Measurements from ENCODE around the gene FAM81A. TPM values are rescaled to one million over a fixed set of nuclear protein-coding genes. Genes with fewer than 3 reads are reported as not detected.

The FAM81A gene
- total and polyA plus RNA-seq, 2 donors (not counting 1 experiment from before 2014, with no cell fraction given): 0.24 to 0.33 TPM

GRCh38 chr15:59515190-59515589 lies 77.2 kb downstream of the FAM81A start:
- Histone ChIP-seq H3K9ac (ENCODE audit: insufficient read depth, low read length) (no peak overlapping the region), H3K79me2 (ENCODE audit: control insufficient read depth, insufficient read depth, low read length) (no peaks in the 10 kb centered on the region), H3K27ac (ENCODE audit: insufficient read depth, low read length) (no peak overlapping the region), H3K27me3 (ENCODE audit: control insufficient read depth, insufficient read depth, low read length) (no peaks in the 10 kb centered on the region), H3K4me3 (replicated peaks in 1 of 4; ENCODE audit: control extremely low read depth in 1 of 4, insufficient read depth in 1 of 4, low read depth in 3 of 4, low read length in 4 of 4) (no peak overlapping the region), H2AFZ (ENCODE audit: low read length) (no peak overlapping the region), H3K36me3 (ENCODE audit: control insufficient read depth, insufficient read depth, low read length) (no peaks in the 10 kb centered on the region), H4K20me1 (ENCODE audit: control insufficient read depth, extremely low read depth, insufficient read depth, low read length) (no peaks in the 10 kb centered on the region), H3K4me1 (ENCODE audit: control insufficient read depth, extremely low read depth, insufficient read depth, low read length) (no peaks in the 10 kb centered on the region), H3K9me3 (ENCODE audit: control insufficient read depth, insufficient read depth, low read depth, low read length) (no peaks in the 10 kb centered on the region), H3K4me2 (ENCODE audit: extremely low read depth, insufficient read depth, low read length) (no peak overlapping the region)
- TF ChIP-seq EZH2 (IDR thresholded peaks at IDR 0.05; ENCODE audit: low read length, missing control alignments) (no peak), CTCF (conservative IDR thresholded peaks at IDR 0.05 in 1 of 2, IDR thresholded peaks at IDR 0.05 in 1 of 2; ENCODE audit: low read depth in 1 of 2, low read length in 2 of 2) (no peak)
- DNase-seq (ENCODE audit: low read depth in 2 of 2): no peak

GRCh38 chr15:59516655-59517461 lies 78.9 kb downstream of the FAM81A start:
- Histone ChIP-seq H2AFZ (ENCODE audit: low read length) (no peak overlapping the region), H3K4me1 (ENCODE audit: control insufficient read depth, extremely low read depth, insufficient read depth, low read length) (no peaks in the 10 kb centered on the region), H3K27me3 (ENCODE audit: control insufficient read depth, insufficient read depth, low read length) (no peaks in the 10 kb centered on the region), H3K36me3 (ENCODE audit: control insufficient read depth, insufficient read depth, low read length) (no peaks in the 10 kb centered on the region), H3K9ac (ENCODE audit: insufficient read depth, low read length) (no peak overlapping the region), H3K79me2 (ENCODE audit: control insufficient read depth, insufficient read depth, low read length) (no peaks in the 10 kb centered on the region), H3K4me3 (replicated peaks in 1 of 4; ENCODE audit: control extremely low read depth in 1 of 4, insufficient read depth in 1 of 4, low read depth in 3 of 4, low read length in 4 of 4) (no peak overlapping the region), H3K27ac (ENCODE audit: insufficient read depth, low read length) (no peak overlapping the region), H3K9me3 (ENCODE audit: control insufficient read depth, insufficient read depth, low read depth, low read length) (no peaks in the 10 kb centered on the region), H4K20me1 (ENCODE audit: control insufficient read depth, extremely low read depth, insufficient read depth, low read length) (no peaks in the 10 kb centered on the region), H3K4me2 (ENCODE audit: extremely low read depth, insufficient read depth, low read length) (no peak overlapping the region)
- TF ChIP-seq EZH2 (IDR thresholded peaks at IDR 0.05; ENCODE audit: low read length, missing control alignments): no peak
- no peak for TF ChIP-seq CTCF (conservative IDR thresholded peaks at IDR 0.05 in 1 of 2, IDR thresholded peaks at IDR 0.05 in 1 of 2; ENCODE audit: low read depth in 1 of 2, low read length in 2 of 2)
- DNase-seq (ENCODE audit: low read depth in 2 of 2): no peak

GRCh38 chr15:59519329-59519728 lies 81.3 kb downstream of the FAM81A start:
- Histone ChIP-seq H3K27me3 (ENCODE audit: control insufficient read depth, insufficient read depth, low read length) (no peaks in the 10 kb centered on the region), H3K4me1 (ENCODE audit: control insufficient read depth, extremely low read depth, insufficient read depth, low read length) (no peaks in the 10 kb centered on the region), H3K9me3 (ENCODE audit: control insufficient read depth, insufficient read depth, low read depth, low read length) (no peaks in the 10 kb centered on the region), H3K4me2 (ENCODE audit: extremely low read depth, insufficient read depth, low read length) (no peak overlapping the region), H3K4me3 (replicated peaks in 1 of 4; ENCODE audit: control extremely low read depth in 1 of 4, insufficient read depth in 1 of 4, low read depth in 3 of 4, low read length in 4 of 4) (no peak overlapping the region), H2AFZ (ENCODE audit: low read length) (no peak overlapping the region), H3K27ac (ENCODE audit: insufficient read depth, low read length) (no peak overlapping the region), H3K79me2 (ENCODE audit: control insufficient read depth, insufficient read depth, low read length) (no peaks in the 10 kb centered on the region), H3K9ac (ENCODE audit: insufficient read depth, low read length) (no peak overlapping the region), H4K20me1 (ENCODE audit: control insufficient read depth, extremely low read depth, insufficient read depth, low read length) (no peaks in the 10 kb centered on the region), H3K36me3 (ENCODE audit: control insufficient read depth, insufficient read depth, low read length) (no peaks in the 10 kb centered on the region)
- TF ChIP-seq EZH2 (IDR thresholded peaks at IDR 0.05; ENCODE audit: low read length, missing control alignments) (no peak), CTCF (conservative IDR thresholded peaks at IDR 0.05 in 1 of 2, IDR thresholded peaks at IDR 0.05 in 1 of 2; ENCODE audit: low read depth in 1 of 2, low read length in 2 of 2) (no peak)
- no peak for DNase-seq (ENCODE audit: low read depth in 2 of 2)
